Colon (tissue), 2 donors: Measurements from ENCODE around the gene SEPTIN2.
"Not testable (repeated sequence)": the region's sequence is repeated elsewhere in the genome, so short reads cannot be mapped to it uniquely, and the experiment has no call there.

ENCODE experiments used
- FAIRE-seq: peaks from 2 replicates; lab custom pipeline; 2012; peaks lifted over from hg19 to GRCh38; lab: Jason Lieb, UNC
- donor health status: control.
- donor health status: control.

SEPTIN2 gene

GRCh38 chr2:241386519-241386918 lies 70.8 kb downstream of the SEPTIN2 start:
- no peak for FAIRE-seq

DNA sequence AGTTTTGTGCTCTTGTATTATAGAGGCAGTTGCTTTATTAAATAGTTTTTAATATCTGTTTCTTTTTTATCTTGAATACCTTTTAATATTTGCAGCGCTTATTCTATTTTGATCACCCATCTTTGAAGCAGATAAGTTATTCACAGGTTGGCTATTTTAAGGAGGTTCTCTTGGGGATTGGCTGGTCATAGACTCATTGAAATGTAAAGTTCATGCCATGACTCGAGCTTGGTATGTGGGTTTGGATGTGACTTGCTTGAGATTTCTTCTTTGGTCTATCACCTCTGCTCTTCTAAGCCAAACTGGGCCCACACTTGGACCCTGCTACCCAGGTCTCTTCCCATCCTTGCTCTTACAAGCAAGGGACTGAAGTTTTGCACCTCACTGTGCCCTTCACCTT lies 74.0 kb downstream of the SEPTIN2 start:
- no peak for FAIRE-seq

GRCh38 chr2:241390301-241391206 lies 74.8 kb downstream of the SEPTIN2 start:
- no peak for FAIRE-seq

- FAIRE-seq: no peak
Measured at GRCh38 chr2:241391892-241392665, 76.4 kb downstream of the SEPTIN2 start.

- not testable (repeated sequence) for FAIRE-seq
Measured at GRCh38 chr2:241392753-241393152, 77.0 kb downstream of the SEPTIN2 start.

- no peak for FAIRE-seq
Measured at GRCh38 chr2:241393524-241394196, 77.9 kb downstream of the SEPTIN2 start.

- FAIRE-seq: not testable (repeated sequence)
Measured at GRCh38 chr2:241396809-241397208, 81.1 kb downstream of the SEPTIN2 start.

GRCh38 chr2:241399941-241400922 lies 84.5 kb downstream of the SEPTIN2 start:
- no peak for FAIRE-seq
